H1 (cell line): ENCODE data around the gene KLHDC7B.

Experiments used
- CTCF ChIP-seq, 3 experiments: IDR thresholded peaks; 1 replicate in 2 of 3; 2 replicates in 1 of 3; pipeline versions ENCODE4 v1.5.1 to v1.6.1; 2011; ENCODE audit warnings: low read length in 3 of 3, mild to moderate bottlenecking in 3 of 3, inconsistent platforms in 2 of 3, low read depth in 1 of 3, moderate library complexity in 1 of 3; ENCODE audit not compliant: insufficient read depth in 1 of 3; ENCODE audit errors: control extremely low read depth in 1 of 3
- EZH2 ChIP-seq: fragments of 200-600 bp; sonication (generic); IDR thresholded peaks from 2 replicates; pipeline ENCODE4 v1.7.1; 2012; ENCODE audit warnings: low read depth, mild to moderate bottlenecking, moderate library complexity, low read length, inconsistent platforms; ENCODE audit not compliant: severe bottlenecking
- GABPA ChIP-seq: IDR thresholded peaks from 2 replicates; pipeline ENCODE4 v1.6.1; 2011; ENCODE audit warnings: mild to moderate bottlenecking, low read length, moderate library complexity, borderline replicate concordance; ENCODE audit not compliant: insufficient read depth
- POLR2A ChIP-seq, 2 experiments: IDR thresholded peaks; 1 replicate in 1 of 2; 2 replicates in 1 of 2; pipeline ENCODE4 v1.6.1; 2011; ENCODE audit warnings: low read depth in 2 of 2, low read length in 2 of 2, mild to moderate bottlenecking in 2 of 2; ENCODE audit errors: control extremely low read depth in 1 of 2
- POLR2AphosphoS5 ChIP-seq: IDR thresholded peaks from 2 replicates; pipeline ENCODE4 v1.6.1; 2011; ENCODE audit warnings: low read depth, low read length
- RFX5 ChIP-seq: IDR thresholded peaks from 2 replicates; pipeline ENCODE4 v1.6.1; 2011; ENCODE audit warnings: low read depth, low read length, improper control_type of control experiment, borderline replicate concordance
- SIN3A ChIP-seq, 2 experiments: IDR thresholded peaks in 1 of 2; conservative IDR thresholded peaks in 1 of 2; 2 replicates each; pipeline ENCODE4 v1.6.1; 2011 to 2012; ENCODE audit warnings: low read length in 2 of 2, improper control_type of control experiment in 1 of 2, low read depth in 1 of 2, mild to moderate bottlenecking in 1 of 2
- TCF12 ChIP-seq: IDR thresholded peaks from 2 replicates; pipeline ENCODE4 v1.6.1; 2011; ENCODE audit warnings: low read depth, mild to moderate bottlenecking, low read length

- TF ChIP-seq CTCF (IDR thresholded peaks at IDR 0.05; ENCODE audit: control extremely low read depth in 1 of 3, insufficient read depth in 1 of 3, low read depth in 1 of 3, low read length in 3 of 3) (no peak), POLR2A (IDR thresholded peaks at IDR 0.05; ENCODE audit: control extremely low read depth in 1 of 2, low read depth in 2 of 2, low read length in 2 of 2) (no peak), SIN3A (conservative IDR thresholded peaks at IDR 0.05 in 1 of 2, IDR thresholded peaks at IDR 0.05 in 1 of 2; ENCODE audit: low read depth in 1 of 2, low read length in 2 of 2) (no peak), POLR2AphosphoS5 (no peak), GABPA (no peak), EZH2 (no peak), RFX5 (no peak), TCF12 (no peak)
These were observed 54.8 kb downstream of the KLHDC7B start, which contains the start of gene MAPK8IP2 for GRCh38 chr22:50600538-50600937.
